ENCODE data around the gene TMEM218.

- TF ChIP-seq POLR2A (IDR thresholded peaks at IDR 0.05; ENCODE audit: low read length) (no peak), GATA1 (IDR thresholded peaks at IDR 0.05; ENCODE audit: low read depth, low read length) (no peak)
Observed at GRCh38 chr11:125053167-125053566, 58.3 kb downstream of the TMEM218 start.
